HEK293T (cell line): ENCODE data around the gene TRIM44.
"Not testable (repeated sequence)": the region's sequence is repeated elsewhere in the genome, so short reads cannot be mapped to it uniquely, and the experiment has no call there.

Experiments used
- ARNT ChIP-seq: fragments of 450-650 bp; IDR thresholded peaks from 2 replicates; pipeline ENCODE4 v1.6.1; 2017; ENCODE audit warnings: mild to moderate bottlenecking
- BHLHE40 ChIP-seq: fragments of 450-650 bp; IDR thresholded peaks from 2 replicates; pipeline ENCODE4 v1.6.1; 2016; ENCODE audit warnings: mild to moderate bottlenecking, moderate library complexity, borderline replicate concordance
- ELF4 ChIP-seq: fragments of 450-650 bp; IDR thresholded peaks from 2 replicates; pipeline ENCODE4 v1.6.1; 2017; ENCODE audit warnings: antibody characterized with exemption
- HDGF ChIP-seq: fragments of 450-650 bp; IDR thresholded peaks from 2 replicates; pipeline ENCODE4 v1.6.1; 2017; ENCODE audit warnings: antibody characterized with exemption, borderline replicate concordance
- LEF1 ChIP-seq: fragments of 450-650 bp; IDR thresholded peaks from 2 replicates; pipeline ENCODE4 v1.6.1; 2017; ENCODE audit warnings: mild to moderate bottlenecking, borderline replicate concordance
- NFRKB ChIP-seq: fragments of 450-650 bp; IDR thresholded peaks from 2 replicates; pipeline ENCODE4 v1.6.1; 2016; ENCODE audit warnings: mild to moderate bottlenecking, moderate library complexity
- SP1 ChIP-seq: fragments of 450-650 bp; IDR thresholded peaks from 2 replicates; pipeline ENCODE4 v1.6.1; 2017
- TARDBP ChIP-seq: fragments of 450-650 bp; IDR thresholded peaks from 2 replicates; pipeline ENCODE4 v1.6.1; 2016
- ZNF384 ChIP-seq: fragments of 450-650 bp; IDR thresholded peaks from 2 replicates; pipeline ENCODE4 v1.6.1; 2016

DNA sequence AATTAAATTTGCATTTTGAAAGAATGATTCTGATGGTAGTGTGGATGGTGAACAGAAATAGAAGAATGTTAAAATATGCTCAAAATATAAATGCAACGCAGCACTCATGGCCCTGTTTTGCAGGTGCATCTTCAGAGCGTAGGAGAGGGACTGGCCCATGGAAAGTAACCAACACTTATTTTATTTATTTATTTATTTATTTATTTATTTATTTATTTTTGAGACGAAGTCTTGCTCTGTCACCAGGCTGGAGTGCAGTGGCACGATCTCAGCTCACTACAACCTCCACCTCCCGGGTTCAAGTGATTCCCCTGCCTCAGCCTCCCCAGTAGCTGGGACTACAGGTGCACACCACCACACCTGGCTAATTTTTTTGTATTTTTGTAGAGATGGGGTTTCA lies 9.8 kb upstream of the TRIM44 start:
- not testable (repeated sequence) for TF ChIP-seq ELF4, ARNT, NFRKB, BHLHE40, SP1, ZNF384, TARDBP, HDGF, LEF1
